ENCODE results near the gene ERICH4.

The ERICH4 gene

DNA sequence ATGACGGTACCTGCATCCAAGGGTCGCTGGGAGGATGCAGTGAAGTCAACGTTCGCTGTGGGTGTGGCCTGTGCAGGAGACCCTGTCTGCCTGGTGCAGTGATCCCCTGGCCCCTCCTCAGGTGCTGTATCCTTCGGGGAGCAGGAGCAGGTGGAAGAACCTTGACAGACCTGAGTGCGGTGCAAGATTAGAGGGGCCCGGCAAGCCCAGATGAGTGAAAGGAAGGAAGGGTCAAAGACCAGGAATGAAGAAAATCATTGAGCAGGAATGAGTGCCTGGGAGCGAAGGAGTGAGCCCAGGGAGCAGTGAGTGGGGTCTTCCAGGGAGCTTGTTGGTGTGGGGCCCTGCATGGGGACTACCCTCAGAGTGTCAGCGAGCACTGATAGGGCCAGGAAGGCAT lies 28.5 kb upstream of the ERICH4 start:
- no peak for DNase-seq (ENCODE audit: low read depth in 2 of 2)

GRCh38 chr19:41415154-41415571 lies 27.8 kb upstream of the ERICH4 start:
- no peak for DNase-seq (ENCODE audit: low read depth in 2 of 2)

- no peak for DNase-seq (ENCODE audit: low read depth in 2 of 2)
Observed at GRCh38 chr19:41416194-41416674, 26.7 kb upstream of the ERICH4 start.

- DNase-seq (ENCODE audit: low read depth in 2 of 2): no peak
Observed at GRCh38 chr19:41420101-41420880, 22.7 kb upstream of the ERICH4 start.

DNA sequence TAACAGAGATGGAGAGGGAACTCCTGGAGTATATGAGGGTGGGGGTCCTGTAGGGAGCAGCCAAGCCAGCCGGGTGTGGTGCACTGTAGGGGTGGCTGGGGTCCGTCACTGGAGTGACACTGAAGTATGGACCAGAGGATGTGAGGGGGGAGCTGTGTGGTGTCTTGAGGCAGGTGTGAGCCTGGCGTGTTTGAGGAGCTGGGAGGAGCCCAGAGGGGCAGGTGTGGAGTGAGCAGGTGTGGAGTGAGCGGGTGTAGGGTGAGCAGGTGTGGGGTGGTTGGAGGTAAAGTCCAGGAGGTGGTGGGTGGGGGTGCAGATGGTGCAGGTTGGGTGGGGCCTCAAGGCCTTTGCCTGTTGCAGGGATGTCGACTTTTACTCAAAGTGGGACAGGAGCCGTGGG lies 21.6 kb upstream of the ERICH4 start:
- no peak for DNase-seq (ENCODE audit: low read depth in 2 of 2)

- DNase-seq (ENCODE audit: low read depth in 2 of 2): no peak
Observed at GRCh38 chr19:41421973-41422372, 21.0 kb upstream of the ERICH4 start.

GRCh38 chr19:41422456-41422855 lies 20.5 kb upstream of the ERICH4 start:
- no peak for DNase-seq (ENCODE audit: low read depth in 2 of 2)

DNA sequence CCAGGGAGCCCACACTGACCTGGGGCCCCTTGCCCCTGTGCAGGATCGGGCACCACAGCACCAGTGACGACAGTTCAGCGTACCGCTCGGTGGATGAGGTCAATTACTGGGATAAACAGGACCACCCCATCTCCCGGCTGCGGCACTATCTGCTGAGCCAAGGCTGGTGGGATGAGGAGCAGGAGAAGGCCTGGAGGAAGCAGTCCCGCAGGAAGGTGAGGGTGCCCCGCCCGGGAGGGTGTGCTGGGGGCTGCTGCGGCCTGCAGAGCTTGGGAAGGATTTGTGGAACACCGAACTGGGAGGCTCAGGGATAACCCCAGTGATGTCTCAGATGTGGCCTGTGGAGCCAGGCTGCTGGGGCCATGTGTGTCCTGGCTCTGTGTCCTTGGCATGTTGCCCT lies 20.0 kb upstream of the ERICH4 start:
- DNase-seq (ENCODE audit: low read depth in 2 of 2): no peak

GRCh38 chr19:41424335-41425173 lies 18.4 kb upstream of the ERICH4 start:
- DNase-seq (ENCODE audit: low read depth in 2 of 2): no peak

DNA sequence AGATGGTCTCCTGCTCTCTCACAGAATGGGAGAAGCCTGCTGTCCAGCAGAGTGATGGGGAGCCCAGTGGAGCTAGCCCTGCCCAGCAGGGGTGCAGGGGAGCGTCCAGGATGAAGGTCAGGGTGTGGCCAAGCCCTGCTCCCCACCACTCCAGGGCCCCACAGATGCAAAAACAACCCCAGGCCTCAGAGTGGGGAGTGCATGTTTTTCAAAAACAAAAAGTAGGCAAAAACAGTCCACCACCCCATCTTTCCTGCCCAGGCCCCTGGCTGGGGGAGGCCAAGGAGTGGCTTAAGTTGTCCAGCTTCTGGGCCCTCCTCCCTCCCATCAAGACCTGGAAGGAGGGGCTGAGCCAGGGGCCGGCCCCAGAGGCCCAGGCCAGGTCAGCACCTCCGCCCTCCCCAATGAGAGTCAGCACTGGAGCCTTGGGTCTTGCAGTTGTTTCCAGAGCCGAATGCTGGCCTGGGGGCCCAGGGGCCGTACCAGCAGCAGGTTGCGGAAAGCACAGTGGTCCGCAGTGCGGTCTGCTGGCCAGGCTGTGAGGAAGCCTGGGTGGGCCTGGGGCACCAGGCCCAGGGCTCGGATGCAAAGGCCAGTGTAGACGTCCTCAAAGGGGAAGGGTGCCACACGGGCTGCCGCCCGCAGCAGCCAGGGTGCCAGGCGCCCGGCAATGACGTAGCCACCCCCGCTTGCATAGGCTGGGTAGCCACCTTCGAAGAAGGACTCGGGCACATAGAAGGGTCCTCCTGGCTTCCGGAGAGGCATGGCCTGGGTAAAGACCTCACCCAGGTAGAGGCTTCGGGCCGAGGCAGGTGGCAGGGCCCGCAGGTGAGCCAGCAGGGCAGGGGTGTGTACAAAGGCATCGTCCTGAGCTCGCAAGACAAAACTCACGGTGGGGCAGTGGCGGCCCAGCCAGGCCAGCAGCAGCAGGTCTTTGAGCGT lies 17.5 kb upstream of the ERICH4 start:
- DNase-seq (ENCODE audit: low read depth in 2 of 2): no peak

- DNase-seq (ENCODE audit: low read depth in 2 of 2): no peak
Observed at GRCh38 chr19:41426116-41426841, 16.7 kb upstream of the ERICH4 start.

GRCh38 chr19:41426952-41427646 lies 15.9 kb upstream of the ERICH4 start, which contains the start of gene B3GNT8:
Gene B3GNT8, minus strand, starts transcription at chr19:41427374. Its CDS starts 596 bp downstream, at chr19:41426778.
- no peak for DNase-seq (ENCODE audit: low read depth in 2 of 2)

- DNase-seq (ENCODE audit: low read depth in 2 of 2): no peak
Observed at GRCh38 chr19:41427647-41428480, 15.1 kb upstream of the ERICH4 start.

- no peak for DNase-seq (ENCODE audit: low read depth in 2 of 2)
Observed at GRCh38 chr19:41428481-41428859, 14.5 kb upstream of the ERICH4 start.

- no peak for DNase-seq (ENCODE audit: low read depth in 2 of 2)
Observed at GRCh38 chr19:41430922-41431321, 12.0 kb upstream of the ERICH4 start.

GRCh38 chr19:41431426-41432386 lies 11.2 kb upstream of the ERICH4 start:
- DNase-seq (ENCODE audit: low read depth in 2 of 2): no peak

- no peak for DNase-seq (ENCODE audit: low read depth in 2 of 2)
Observed at GRCh38 chr19:41433171-41433570, 9.8 kb upstream of the ERICH4 start.

DNA sequence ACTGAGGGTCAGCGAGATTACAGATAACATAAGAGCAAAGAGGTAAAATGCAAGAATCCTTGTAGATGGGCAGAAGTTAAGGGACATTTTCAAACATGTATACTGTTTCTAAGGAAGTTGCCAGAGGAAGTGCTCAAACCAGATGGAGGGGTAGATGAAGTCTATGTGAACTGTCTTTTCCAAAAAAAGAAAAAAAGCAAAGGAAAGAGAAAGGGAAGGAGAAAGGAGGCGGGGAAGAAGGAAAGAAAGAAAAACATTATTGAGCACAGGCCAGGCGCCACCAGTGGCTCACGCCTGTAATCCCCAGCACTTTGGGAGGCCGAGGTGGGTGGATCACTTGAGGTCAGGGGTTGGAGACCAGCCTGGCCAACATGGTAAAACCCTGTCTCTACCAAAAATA lies 8.5 kb upstream of the ERICH4 start:
- DNase-seq (ENCODE audit: low read depth in 2 of 2): no peak

Data from activated CD8-positive, alpha-beta memory T cell treated with anti-CD3 and anti-CD28 coated beads for 4 hours (primary cell).